ENCODE data around the gene DLG1.

DLG1 gene

GRCh38 chr3:197026481-197026866 lies 271.9 kb downstream of the DLG1 start:
- DNase-seq = no peak

- DNase-seq = no peak
Observed at GRCh38 chr3:197025736-197026480, 272.5 kb downstream of the DLG1 start.

- DNase-seq = no peak
Observed at GRCh38 chr3:197024881-197025735, 273.3 kb downstream of the DLG1 start.

GRCh38 chr3:197023998-197024651 lies 274.3 kb downstream of the DLG1 start:
- no peak for DNase-seq

GRCh38 chr3:197023241-197023997 lies 275.0 kb downstream of the DLG1 start:
- DNase-seq = no peak

- no peak for DNase-seq
Observed at GRCh38 chr3:197022405-197023231, 275.8 kb downstream of the DLG1 start.

- DNase-seq = no peak
Observed at GRCh38 chr3:197021729-197022404, 276.5 kb downstream of the DLG1 start.

GRCh38 chr3:197021231-197021630 lies 277.2 kb downstream of the DLG1 start:
- no peak for DNase-seq

- DNase-seq = no peak
Observed at GRCh38 chr3:197019535-197019934, 278.9 kb downstream of the DLG1 start.

- DNase-seq = no peak
Observed at GRCh38 chr3:197019021-197019420, 279.4 kb downstream of the DLG1 start.

GRCh38 chr3:197017003-197017402 lies 281.4 kb downstream of the DLG1 start:
- no peak for DNase-seq

GRCh38 chr3:197015790-197016736 lies 282.3 kb downstream of the DLG1 start:
- DNase-seq = no peak

GRCh38 chr3:197014942-197015575 lies 283.4 kb downstream of the DLG1 start:
- DNase-seq = no peak

GRCh38 chr3:197014024-197014423 lies 284.4 kb downstream of the DLG1 start:
- DNase-seq = no peak

- DNase-seq = no peak
Observed at GRCh38 chr3:197012540-197012883, 285.9 kb downstream of the DLG1 start.

GRCh38 chr3:197011780-197012539 lies 286.5 kb downstream of the DLG1 start:
- no peak for DNase-seq

GRCh38 chr3:197010556-197011351 lies 287.7 kb downstream of the DLG1 start:
- no peak for DNase-seq

- no peak for DNase-seq
Observed at GRCh38 chr3:197009532-197010019, 288.8 kb downstream of the DLG1 start.

All from activated CD4-positive, alpha-beta T cell treated with anti-CD3 and anti-CD28 coated beads, Interleukin-2, amount 50 U/mL, for 1 hour (primary cell).